ENCODE data around the gene FAM83G. TPM values are rescaled to one million over a fixed set of nuclear protein-coding genes. Genes with fewer than 3 reads are reported as not detected.
"Not testable (repeated sequence)": the region's sequence is repeated elsewhere in the genome, so short reads cannot be mapped to it uniquely, and the experiment has no call there.

FAM83G gene
- total and polyA plus RNA-seq, 9 donors: 0.93 to 5.1 (median 2.3) TPM

- H3K36me3 ChIP-seq: no peaks in the 10 kb centered on the region
- intact Hi-C loops (cut with DNase I): no loop called here
- TF ChIP-seq EP300 (IDR thresholded peaks at IDR 0.05) (no peak), POLR2A (IDR thresholded peaks at IDR 0.05) (no peak), CTCF (IDR thresholded peaks at IDR 0.05) (no peak)
- DNase-seq: peak in 1 of 5 donors; percentile 19
- WGBS, 3 donors: 88 to 93% (median 90%) methylated on average over 15 to 24 of the region's 24 CpGs
- no peak overlapping the region for H3K27ac ChIP-seq
- no peaks in the 10 kb centered on the region for H3K27me3 ChIP-seq
- no peaks in the 10 kb centered on the region for H3K9me3 ChIP-seq
- no peaks in the 10 kb centered on the region for H3K4me1 ChIP-seq (ENCODE audit: insufficient read depth)
- no peak overlapping the region for H3K4me3 ChIP-seq
Observed at GRCh38 chr17:19021622-19022083, 17.1 kb upstream of the FAM83G start.

- H3K27me3 ChIP-seq; DNase-seq; H3K4me3 ChIP-seq; H3K36me3 ChIP-seq; intact Hi-C loops (cut with DNase I); H3K4me1 ChIP-seq (ENCODE audit: insufficient read depth); H3K27ac ChIP-seq; H3K9me3 ChIP-seq: not testable (repeated sequence)
- 78 to 92% (median 85%) methylated on average over 4 to 7 of the region's 7 CpGs for WGBS, 3 donors
Observed at GRCh38 chr17:19021011-19021621, 16.6 kb upstream of the FAM83G start.

DNA sequence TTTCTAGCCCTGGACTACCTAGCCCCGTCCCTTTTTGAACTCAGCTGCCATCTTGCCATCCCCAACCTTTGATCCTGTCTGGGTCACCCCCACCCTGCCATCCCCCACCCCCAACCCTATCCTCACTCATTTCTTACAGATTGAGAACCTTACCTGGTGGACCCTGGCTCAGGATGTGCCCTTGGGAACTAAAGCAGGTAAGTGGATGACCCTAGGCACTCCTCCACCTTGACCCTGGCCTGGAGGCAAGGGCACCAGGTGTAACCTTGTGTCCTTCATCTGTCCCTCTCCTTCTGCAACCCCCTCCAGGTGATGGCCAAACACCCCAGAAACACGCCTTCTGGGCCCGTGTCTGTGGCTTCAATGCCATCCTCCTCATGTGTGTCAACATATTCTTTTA is 15.5 kb upstream of the FAM83G start:
- TF ChIP-seq POLR2A (IDR thresholded peaks at IDR 0.05) (no peak), EP300 (IDR thresholded peaks at IDR 0.05) (no peak), CTCF (IDR thresholded peaks at IDR 0.05) (no peak)
- no peak overlapping the region for H3K27ac ChIP-seq
- no peak overlapping the region for H3K4me3 ChIP-seq
- intact Hi-C loops (cut with DNase I): no loop called here
- H3K9me3 ChIP-seq: no peaks in the 10 kb centered on the region
- H3K27me3 ChIP-seq: no peaks in the 10 kb centered on the region
- H3K4me1 ChIP-seq (ENCODE audit: insufficient read depth): no peaks in the 10 kb centered on the region
- no peak for DNase-seq
- 86 to 91% (median 90%) methylated on average over 3 of the region's 3 CpGs for WGBS, 3 donors
- no peaks in the 10 kb centered on the region for H3K36me3 ChIP-seq

- intact Hi-C loops (cut with DNase I): no loop called here
- no peak for DNase-seq
- 39 to 62% (median 44%) methylated on average over 18 to 27 of the region's 27 CpGs for WGBS, 3 donors
Observed at GRCh38 chr17:19019041-19019941, 14.7 kb upstream of the FAM83G start.

More at GRCh38 chr17:19019041-19019941, 14.7 kb upstream of the FAM83G start:
- H3K27ac ChIP-seq: no peak overlapping the region
- H3K4me3 ChIP-seq: no peak overlapping the region
- no peaks in the 10 kb centered on the region for H3K27me3 ChIP-seq
- TF ChIP-seq CTCF (IDR thresholded peaks at IDR 0.05) (no peak), POLR2A (IDR thresholded peaks at IDR 0.05) (no peak), EP300 (IDR thresholded peaks at IDR 0.05) (no peak)
- H3K4me1 ChIP-seq (ENCODE audit: insufficient read depth): no peaks in the 10 kb centered on the region
- H3K9me3 ChIP-seq: no peaks in the 10 kb centered on the region
- no peaks in the 10 kb centered on the region for H3K36me3 ChIP-seq

All from ovary (tissue), 9 donors.